Measurements from ENCODE around the gene PLEKHB2.
"Not testable (repeated sequence)": the region's sequence is repeated elsewhere in the genome, so short reads cannot be mapped to it uniquely, and the experiment has no call there.

The PLEKHB2 gene, protein sequence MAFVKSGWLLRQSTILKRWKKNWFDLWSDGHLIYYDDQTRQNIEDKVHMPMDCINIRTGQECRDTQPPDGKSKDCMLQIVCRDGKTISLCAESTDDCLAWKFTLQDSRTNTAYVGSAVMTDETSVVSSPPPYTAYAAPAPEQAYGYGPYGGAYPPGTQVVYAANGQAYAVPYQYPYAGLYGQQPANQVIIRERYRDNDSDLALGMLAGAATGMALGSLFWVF

DNA sequence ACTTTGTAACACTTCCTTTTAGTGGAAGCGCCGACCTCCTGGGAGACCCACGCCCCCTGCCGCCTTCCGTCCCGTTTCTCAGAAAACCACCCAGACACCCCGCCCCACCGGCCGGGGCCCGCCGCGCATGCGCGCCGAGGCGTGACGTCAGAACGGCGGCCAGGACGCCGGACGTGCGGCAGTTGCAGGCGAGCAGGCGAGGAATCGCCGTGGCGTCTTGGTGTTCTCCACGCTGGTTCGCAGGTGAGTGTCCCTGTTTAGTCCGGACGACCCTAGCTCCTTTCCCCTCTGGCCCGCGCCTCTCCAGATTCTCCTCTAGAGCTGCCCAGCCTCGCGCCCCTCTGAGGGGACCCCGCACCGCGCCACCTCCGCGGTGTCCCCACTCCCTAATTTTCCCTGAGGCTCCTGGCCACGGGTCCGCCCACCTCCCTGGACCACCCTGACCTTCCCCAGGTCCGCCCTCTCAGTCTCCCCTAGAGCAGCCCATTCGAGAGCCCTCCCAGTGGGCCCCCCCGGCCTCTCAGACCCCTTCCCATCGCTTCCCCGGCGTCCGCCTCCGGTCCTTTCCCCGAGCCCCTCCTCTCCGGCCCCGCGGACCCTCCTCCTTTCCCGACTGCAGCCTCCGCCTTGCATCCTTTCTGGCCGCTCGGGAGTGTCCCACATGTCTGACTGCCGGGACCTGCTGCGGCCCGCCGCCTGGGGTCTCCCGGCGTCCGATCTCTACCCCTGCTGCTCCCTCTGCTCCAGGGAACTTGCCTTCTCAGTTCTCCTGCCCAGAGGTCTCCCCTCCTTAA, at the start of gene PLEKHB2:
PLEKHB2 (plus strand) TSS at position 181 of the 794 bp plus-strand sequence. CDS start 15,606 bp downstream, outside the sequence.
- peak; percentile 70 to 79 for DNase-seq

- DNase-seq = no peak
Observed at GRCh38 chr2:131056204-131056931, 48.8 kb upstream of the PLEKHB2 start.

DNA sequence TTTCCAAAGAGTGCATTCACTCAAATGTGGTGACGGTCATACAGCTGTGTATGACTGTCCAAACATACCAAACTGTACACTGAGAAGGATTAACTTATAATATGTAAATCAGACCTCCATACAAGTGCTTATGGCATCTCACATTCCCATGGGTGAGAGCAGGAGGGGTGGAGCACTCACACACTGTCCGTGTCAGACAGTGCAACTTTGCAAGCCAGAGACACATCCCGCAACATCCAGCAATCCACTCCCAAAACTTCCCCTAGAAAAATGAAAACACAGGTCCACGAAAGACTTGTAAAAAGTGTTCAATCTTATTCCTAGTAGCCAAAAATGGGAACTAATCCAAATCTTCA, 48.2 kb upstream of the PLEKHB2 start:
- DNase-seq = no peak

- no peak for DNase-seq
Observed at GRCh38 chr2:131058214-131058843, 46.8 kb upstream of the PLEKHB2 start.

DNA sequence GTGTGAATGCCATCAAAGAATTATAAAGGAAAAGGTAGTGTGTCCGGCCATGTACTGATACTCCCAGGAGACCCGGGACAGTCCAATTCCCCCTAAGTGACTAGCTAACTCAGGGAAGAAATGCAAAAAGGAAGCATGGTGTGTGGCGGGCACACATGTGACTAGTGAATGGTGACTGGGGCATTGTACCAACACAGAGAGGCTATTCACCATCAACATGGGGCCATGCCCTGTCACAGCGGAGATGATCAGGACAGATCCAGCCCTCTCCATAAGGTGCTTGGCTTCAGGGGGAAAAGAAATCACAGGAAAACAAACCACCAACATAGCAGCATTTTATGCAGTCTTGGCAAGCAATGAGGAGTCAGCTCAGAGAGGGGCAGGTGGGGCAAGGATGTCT, 46.2 kb upstream of the PLEKHB2 start:
- no peak for DNase-seq

- no peak for DNase-seq
Observed at GRCh38 chr2:131063501-131064283, 41.4 kb upstream of the PLEKHB2 start.

DNA sequence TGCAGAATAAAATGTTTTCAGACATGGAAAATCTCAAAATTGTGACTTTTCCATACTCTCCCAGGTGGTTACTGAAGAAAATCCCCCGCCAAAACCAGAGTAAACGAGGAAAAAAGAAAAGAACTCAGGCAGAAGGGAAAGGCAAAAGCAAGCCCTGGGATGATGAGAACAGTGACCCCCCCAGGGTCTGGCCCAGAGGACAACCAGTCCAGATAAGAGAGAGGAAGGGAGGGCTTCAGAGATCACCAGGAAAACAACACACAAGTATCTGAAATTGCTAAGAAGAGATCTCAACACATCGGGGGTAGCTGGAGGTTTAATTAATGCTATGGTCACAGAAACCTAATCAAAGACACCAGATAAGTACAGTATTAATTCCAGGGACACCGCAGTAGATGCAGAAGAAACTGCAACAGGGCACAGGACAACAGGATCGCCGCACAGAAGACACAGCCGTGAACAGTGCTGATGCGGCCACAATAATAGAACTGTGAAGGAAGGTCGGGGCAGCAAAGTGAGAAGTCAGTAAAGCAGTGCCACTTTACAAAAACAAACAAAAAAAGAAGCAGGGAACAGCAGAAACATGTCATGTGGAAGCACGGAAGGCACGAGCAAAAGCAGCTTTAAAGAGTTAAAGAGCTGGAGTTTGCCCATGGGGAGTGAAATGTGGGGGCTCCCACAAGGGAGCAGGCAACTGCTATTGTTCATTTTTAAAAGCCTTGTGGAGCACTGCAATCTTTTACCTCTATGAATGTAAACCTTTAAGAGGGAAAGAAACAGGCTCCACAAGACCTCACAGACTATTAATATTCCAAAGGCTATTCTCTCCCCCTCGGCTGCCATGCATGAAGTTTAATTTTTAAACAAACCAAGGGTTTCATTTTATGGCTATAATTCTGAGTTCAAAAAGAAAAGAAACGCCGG, 40.3 kb upstream of the PLEKHB2 start:
- no peak for DNase-seq

DNA sequence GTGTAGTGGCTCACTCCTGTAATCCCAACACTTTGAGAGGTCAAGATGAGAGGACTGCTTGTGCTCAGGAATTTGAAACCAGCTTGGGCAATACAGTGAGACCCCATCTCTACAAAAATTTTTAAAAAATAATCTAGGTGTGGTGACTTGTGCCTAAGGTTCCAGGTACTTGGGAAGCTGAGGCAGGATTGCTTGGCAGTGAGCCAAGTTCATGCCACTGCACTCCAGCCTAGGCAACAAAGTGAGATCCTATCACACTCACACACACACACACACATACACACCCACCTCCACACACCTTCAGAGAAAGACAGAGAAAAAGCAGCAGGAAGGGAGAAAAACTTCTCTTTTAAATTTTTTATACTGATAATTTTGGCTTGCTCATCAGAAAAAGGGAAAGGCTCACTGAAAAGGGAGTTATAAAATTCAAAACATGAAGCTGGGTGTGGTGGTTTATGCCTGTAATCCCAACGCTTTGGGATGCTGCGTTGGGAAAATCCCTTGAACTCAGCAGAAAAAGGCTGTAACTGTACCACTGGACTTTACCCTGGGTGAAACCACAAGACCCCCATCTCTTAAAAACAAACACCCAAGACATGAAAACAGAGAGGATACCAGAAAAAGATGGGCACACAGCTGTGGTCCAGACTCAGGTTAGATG, 37.5 kb upstream of the PLEKHB2 start:
- no peak for DNase-seq

DNA sequence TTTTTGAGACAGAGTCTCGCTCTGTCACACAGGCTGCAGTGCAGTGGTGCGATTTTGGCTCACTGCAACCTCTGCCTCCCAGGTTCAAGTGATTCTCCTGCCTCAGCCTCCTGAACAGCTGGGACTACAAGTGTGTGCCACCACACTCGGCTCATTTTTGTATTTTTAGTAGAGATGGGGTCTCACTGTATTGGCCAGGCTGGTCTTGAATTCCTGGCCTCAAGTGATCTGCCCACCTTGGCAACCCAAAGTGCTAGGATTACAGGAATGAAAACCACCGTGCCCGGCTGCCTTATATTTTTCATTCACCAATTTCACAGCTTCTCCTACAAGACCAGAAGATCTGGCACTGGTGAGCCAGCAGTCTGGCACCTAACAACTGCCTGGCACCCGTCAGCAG, 37.0 kb upstream of the PLEKHB2 start:
- not testable (repeated sequence) for DNase-seq

DNA sequence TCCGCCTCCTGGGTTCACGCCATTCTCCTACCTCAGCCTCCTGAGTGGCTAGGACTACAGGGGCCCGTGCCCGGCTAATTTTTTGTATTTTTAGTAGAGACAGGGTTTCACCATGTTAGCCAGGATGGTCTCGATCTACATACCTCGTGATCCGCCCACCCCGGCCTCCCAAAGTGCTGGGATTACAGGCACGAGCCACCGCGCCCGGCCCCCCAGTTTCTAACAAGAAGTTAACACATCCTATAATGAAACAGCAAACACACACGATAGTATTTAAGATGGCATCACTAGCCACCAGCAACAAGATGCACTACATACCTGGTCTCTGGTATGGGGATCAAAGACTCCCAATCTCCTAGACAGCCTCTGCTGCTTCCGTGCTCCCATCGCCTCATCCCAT, 29.6 kb upstream of the PLEKHB2 start:
- DNase-seq = not testable (repeated sequence)

DNA sequence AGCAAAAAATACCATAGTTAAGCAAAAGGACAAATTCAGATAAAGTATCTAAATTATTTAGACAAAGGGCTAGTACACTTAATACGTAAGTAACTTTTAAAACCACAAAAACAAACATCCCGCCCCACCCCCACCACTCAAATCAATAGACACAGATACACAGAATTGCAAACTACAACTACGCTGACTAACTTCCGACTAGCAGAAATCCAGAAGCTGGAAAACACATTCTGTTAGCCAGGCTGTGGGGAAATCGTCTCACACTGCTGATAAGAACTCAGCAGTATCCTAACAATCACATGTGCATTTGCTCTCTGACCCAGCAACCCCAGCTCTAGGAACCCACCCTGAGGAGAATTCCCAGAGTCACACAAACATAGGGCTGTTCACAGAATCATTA, 28.4 kb upstream of the PLEKHB2 start:
- no peak for DNase-seq

- DNase-seq = no peak
Observed at GRCh38 chr2:131077182-131077846, 27.8 kb upstream of the PLEKHB2 start.

DNA sequence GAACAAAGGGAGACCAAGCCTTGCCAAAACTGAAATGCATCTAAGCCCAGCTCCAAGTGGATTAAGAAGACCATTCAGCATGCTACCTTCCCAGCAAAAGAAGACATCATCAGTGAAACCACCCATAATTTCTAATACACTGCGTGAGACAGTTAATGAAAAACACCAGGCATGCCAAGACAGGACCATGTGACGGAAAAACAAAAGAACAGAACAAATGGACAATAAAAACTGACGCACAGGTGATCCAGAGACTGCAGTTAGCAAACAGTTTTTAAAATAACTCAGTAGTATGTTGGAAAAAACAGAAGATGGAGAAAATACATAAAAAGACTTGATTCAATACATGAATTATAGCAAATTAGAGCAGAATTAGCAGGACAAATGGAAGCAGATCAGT, 27.2 kb upstream of the PLEKHB2 start:
- DNase-seq = no peak

DNA sequence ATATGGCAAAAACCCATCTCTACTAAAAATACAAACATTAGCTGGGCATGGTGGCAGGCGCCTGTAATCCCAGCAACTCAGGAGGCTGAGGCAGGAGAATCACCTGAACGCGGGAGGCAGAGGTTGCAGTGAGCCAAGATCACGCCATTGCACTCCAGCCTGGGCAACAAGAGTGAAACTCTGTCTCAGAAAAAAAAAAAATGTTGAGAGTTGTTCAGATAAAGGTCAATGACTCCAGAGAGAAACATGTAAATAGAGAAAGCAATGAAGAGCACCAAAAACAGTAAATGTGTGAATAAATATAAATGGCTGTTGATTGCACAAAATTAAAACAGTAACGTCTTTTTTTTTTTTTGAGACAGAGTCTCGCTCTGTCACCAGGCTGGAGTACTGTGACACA, 25.2 kb upstream of the PLEKHB2 start:
- not testable (repeated sequence) for DNase-seq

GRCh38 chr2:131081190-131081589, 23.9 kb upstream of the PLEKHB2 start:
- no peak for DNase-seq

GRCh38 chr2:131085646-131086045, 19.5 kb upstream of the PLEKHB2 start:
- DNase-seq = no peak

DNA sequence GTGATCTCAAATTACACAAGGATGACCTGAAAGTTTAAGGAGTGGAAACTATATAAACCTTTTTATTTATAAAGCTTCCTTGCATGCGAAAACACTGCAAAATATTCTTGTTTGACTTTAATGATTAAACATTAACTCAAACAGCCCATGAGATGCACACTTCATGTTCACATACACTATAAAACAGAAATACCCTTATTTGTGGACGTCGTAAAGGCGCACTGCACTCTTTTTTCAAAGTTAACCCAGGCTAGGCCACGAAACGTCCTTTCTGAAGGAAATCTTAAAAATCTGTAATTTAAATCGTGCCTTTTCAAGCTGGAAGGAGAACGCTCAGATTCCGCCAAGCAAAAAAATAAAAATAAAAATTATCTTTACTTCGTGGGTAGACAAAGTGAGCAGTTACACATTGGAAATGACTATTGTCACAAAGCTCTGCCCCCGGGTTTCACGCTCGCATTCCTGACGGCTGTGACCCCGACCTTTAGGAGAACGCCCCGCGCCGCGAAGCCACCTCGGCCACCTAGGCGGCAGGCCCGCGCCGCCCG, 12.6 kb upstream of the PLEKHB2 start:
- no peak for DNase-seq

GRCh38 chr2:131093006-131093695, 12.0 kb upstream of the PLEKHB2 start, which contains the start of gene FAM168B:
Gene FAM168B, minus strand, starts transcription at chr2:131093460. Its CDS starts 10,814 bp downstream, at chr2:131082646.
- peak; percentile 40 to 53 for DNase-seq

Data from NCI-H187 (cell line).